Glutamatergic neuron (in vitro differentiated cells): ENCODE data around the gene LIFR. TPM values are rescaled to one million over a fixed set of nuclear protein-coding genes. Genes with fewer than 3 reads are reported as not detected.

ENCODE experiments used
- DNase-seq: peaks from one replicate; pipeline ENCODE4 v3.0.0; 2022
- H3K27ac Mint-ChIP-seq: one replicate; pipeline ENCODE4 v1.8.0; 2020; ENCODE audit warnings: mild to moderate bottlenecking, mixed read lengths, inconsistent platforms; ENCODE audit not compliant: unreplicated experiment
- H3K27me3 Mint-ChIP-seq: one replicate; pipeline ENCODE4 v1.8.0; 2020; ENCODE audit warnings: mild to moderate bottlenecking, moderate library complexity, mixed read lengths, inconsistent platforms; ENCODE audit not compliant: unreplicated experiment
- H3K36me3 Mint-ChIP-seq: one replicate; pipeline ENCODE4 v1.8.0; 2020; ENCODE audit warnings: mild to moderate bottlenecking, mixed read lengths, inconsistent platforms; ENCODE audit not compliant: unreplicated experiment
- H3K4me1 Mint-ChIP-seq: one replicate; pipeline ENCODE4 v1.8.0; 2020; ENCODE audit warnings: mild to moderate bottlenecking, low read depth, mixed read lengths, inconsistent platforms; ENCODE audit not compliant: unreplicated experiment
- H3K4me3 Mint-ChIP-seq: one replicate; pipeline ENCODE4 v1.8.0; 2020; ENCODE audit warnings: mild to moderate bottlenecking, mixed read lengths, inconsistent platforms; ENCODE audit not compliant: unreplicated experiment
- H3K9me3 Mint-ChIP-seq: one replicate; pipeline ENCODE4 v1.8.0; 2020; ENCODE audit warnings: mild to moderate bottlenecking, moderate library complexity, mixed read lengths, inconsistent platforms; ENCODE audit not compliant: unreplicated experiment
- CTCF ChIP-seq: fragments of 200-600 bp; sonication (generic); IDR thresholded peaks from one replicate; pipeline ENCODE4 v1.5.0; 2021; ENCODE audit not compliant: partially characterized antibody, unreplicated experiment
- total RNA-seq: library from RNA; stranded (reverse); fragmentation: NEBNext Ultra II Directional; extraction: Animal tissue kit (Norgen Biotek cat#: 25700); gene quantifications from one replicate; pipeline ENCODE4 v1.2.1, GENCODE V29; 2021; ENCODE audit not compliant: unreplicated experiment

LIFR gene
- total RNA-seq, 1 donor from 2014 or later, result 41.6 TPM

- DNase-seq, result no peak
- H3K36me3 Mint-ChIP-seq, result no peaks in the 10 kb centered on the region
- H3K27ac Mint-ChIP-seq, result no peak overlapping the region
- H3K27me3 Mint-ChIP-seq, result no peaks in the 10 kb centered on the region
- no peaks in the 10 kb centered on the region for H3K9me3 Mint-ChIP-seq
- H3K4me3 Mint-ChIP-seq, result no peak overlapping the region
- peaks cover 11% of the 10 kb centered on the region for H3K4me1 Mint-ChIP-seq
- no peak for TF ChIP-seq CTCF
Observed at GRCh38 chr5:38590838-38591522, 34.5 kb upstream of the LIFR start.

GRCh38 chr5:38589629-38590028 is 33.2 kb upstream of the LIFR start:
- Mint-ChIP-seq H3K4me3 (no peak overlapping the region), H3K27me3 (no peaks in the 10 kb centered on the region), H3K36me3 (no peaks in the 10 kb centered on the region), H3K4me1 (peaks cover 11% of the 10 kb centered on the region), H3K9me3 (no peaks in the 10 kb centered on the region), H3K27ac (no peak overlapping the region)
- DNase-seq, result no peak
- no peak for TF ChIP-seq CTCF

GRCh38 chr5:38585816-38586215 is 29.4 kb upstream of the LIFR start:
- no peak overlapping the region for H3K27ac Mint-ChIP-seq
- H3K36me3 Mint-ChIP-seq, result no peaks in the 10 kb centered on the region
- H3K9me3 Mint-ChIP-seq, result no peaks in the 10 kb centered on the region
- DNase-seq, result no peak
- no peaks in the 10 kb centered on the region for H3K27me3 Mint-ChIP-seq
- H3K4me3 Mint-ChIP-seq, result no peak overlapping the region
- TF ChIP-seq CTCF, result no peak
- peaks cover 8% of the 10 kb centered on the region for H3K4me1 Mint-ChIP-seq

- H3K27ac Mint-ChIP-seq, result no peak overlapping the region
- no peaks in the 10 kb centered on the region for H3K9me3 Mint-ChIP-seq
- H3K4me3 Mint-ChIP-seq, result no peak overlapping the region
- no peak for TF ChIP-seq CTCF
- no peaks in the 10 kb centered on the region for H3K4me1 Mint-ChIP-seq
- no peaks in the 10 kb centered on the region for H3K27me3 Mint-ChIP-seq
- no peaks in the 10 kb centered on the region for H3K36me3 Mint-ChIP-seq
- DNase-seq, result no peak
Observed at GRCh38 chr5:38583500-38583899, 27.1 kb upstream of the LIFR start.

GRCh38 chr5:38582975-38583319 is 26.5 kb upstream of the LIFR start:
- no peaks in the 10 kb centered on the region for H3K27me3 Mint-ChIP-seq
- no peak overlapping the region for H3K4me3 Mint-ChIP-seq
- no peak for DNase-seq
- no peaks in the 10 kb centered on the region for H3K9me3 Mint-ChIP-seq
- H3K36me3 Mint-ChIP-seq, result no peaks in the 10 kb centered on the region
- H3K27ac Mint-ChIP-seq, result no peak overlapping the region
- no peaks in the 10 kb centered on the region for H3K4me1 Mint-ChIP-seq
- TF ChIP-seq CTCF, result no peak
